HEK293 (cell line): ENCODE data around the gene SLC23A3.

Source experiments
- CTCF ChIA-PET: fragments of 350-600 bp; formaldehyde crosslinking; extraction: SDS; loops from one replicate; lab custom pipeline; 2021; ENCODE audit warnings: antibody characterized with exemption; lab: Yijun Ruan, JAX
- POLR2A ChIA-PET: fragments of 300-600 bp; formaldehyde crosslinking; extraction: SDS; loops from one replicate; lab custom pipeline; 2020; ENCODE audit warnings: antibody characterized with exemption, inconsistent platforms; lab: Yijun Ruan, JAX
- H3K27ac ChIP-seq: fragments of 200-500 bp; sonication (Bioruptor generic); 2 replicates; pipeline ENCODE4 v1.5.1; 2014; ENCODE audit warnings: low read depth, low read length, control low read depth, inconsistent platforms; ENCODE audit errors: extremely low read depth
- H3K36me3 ChIP-seq, 2 experiments: fragments of 200-500 bp in 1 of 2; sonication (Bioruptor generic) in 1 of 2; 1 replicate in 1 of 2; 2 replicates in 1 of 2; pipeline ENCODE4 v1.5.1; 2014 to 2017; ENCODE audit warnings: inconsistent platforms in 2 of 2, low read length in 2 of 2; ENCODE audit not compliant: control insufficient read depth in 2 of 2, insufficient read depth in 1 of 2
- H3K4me1 ChIP-seq: fragments of 200-500 bp; sonication (Bioruptor generic); 2 replicates; pipeline ENCODE4 v1.5.1; 2014; ENCODE audit warnings: mild to moderate bottlenecking, low read length, inconsistent platforms; ENCODE audit not compliant: control insufficient read depth, insufficient read depth
- H3K4me3 ChIP-seq: 2 replicates; pipeline ENCODE4 v1.5.1; 2011; ENCODE audit warnings: low read depth, mild to moderate bottlenecking, control low read depth, low read length, moderate library complexity
- H3K9me3 ChIP-seq: fragments of 200-500 bp; sonication (Bioruptor generic); 2 replicates; pipeline ENCODE4 v1.5.1; 2014; ENCODE audit warnings: low read depth, low read length, inconsistent platforms; ENCODE audit not compliant: control insufficient read depth, insufficient read depth
- MYNN ChIP-seq: fragments of 450-650 bp; formaldehyde crosslinking; IDR thresholded peaks from 2 replicates; pipeline ENCODE4 v1.5.1; 2016; ENCODE audit warnings: missing biosample characterization, missing genetic modification characterization, borderline replicate concordance
- SP2 ChIP-seq: fragments of 450-650 bp; formaldehyde crosslinking; IDR thresholded peaks from 2 replicates; pipeline ENCODE4 v1.5.1; 2016; ENCODE audit warnings: missing biosample characterization, missing genetic modification characterization
- TCF7L2 ChIP-seq: IDR thresholded peaks from 2 replicates; pipeline ENCODE4 v1.6.1; 2011; ENCODE audit warnings: low read depth, mild to moderate bottlenecking, inconsistent platforms, low read length, moderate library complexity, borderline replicate concordance
- WT1 ChIP-seq: fragments of 450-650 bp; formaldehyde crosslinking; IDR thresholded peaks from 2 replicates; pipeline ENCODE4 v1.5.1; 2016; ENCODE audit warnings: missing biosample characterization, missing genetic modification characterization
- ZBTB17 ChIP-seq: fragments of 450-650 bp; formaldehyde crosslinking; IDR thresholded peaks from 2 replicates; pipeline ENCODE4 v1.5.1; 2016; ENCODE audit warnings: missing biosample characterization, missing genetic modification characterization
- ZNF132 ChIP-seq: fragments of 450-650 bp; formaldehyde crosslinking; IDR thresholded peaks from 2 replicates; pipeline ENCODE4 v1.5.1; 2017; ENCODE audit warnings: missing biosample characterization, missing genetic modification characterization, borderline replicate concordance
- ZNF133 ChIP-seq: fragments of 450-650 bp; formaldehyde crosslinking; IDR thresholded peaks from 2 replicates; pipeline ENCODE4 v1.5.1; 2016; ENCODE audit warnings: missing biosample characterization, missing genetic modification characterization
- ZNF146 ChIP-seq: fragments of 450-650 bp; formaldehyde crosslinking; IDR thresholded peaks from 2 replicates; pipeline ENCODE4 v1.5.1; 2016; ENCODE audit warnings: missing biosample characterization, missing genetic modification characterization
- ZNF16 ChIP-seq: fragments of 450-650 bp; formaldehyde crosslinking; IDR thresholded peaks from 2 replicates; pipeline ENCODE4 v1.5.1; 2016; ENCODE audit warnings: low read depth, missing biosample characterization, missing genetic modification characterization
- ZNF169 ChIP-seq: fragments of 450-650 bp; formaldehyde crosslinking; IDR thresholded peaks from 2 replicates; pipeline ENCODE4 v1.5.1; 2016; ENCODE audit warnings: missing biosample characterization, missing genetic modification characterization
- ZNF19 ChIP-seq: fragments of 450-650 bp; formaldehyde crosslinking; IDR thresholded peaks from 2 replicates; pipeline ENCODE4; 2016; ENCODE audit warnings: missing biosample characterization, missing genetic modification characterization, low read depth
- ZNF335 ChIP-seq: fragments of 450-650 bp; formaldehyde crosslinking; conservative IDR thresholded peaks from 2 replicates; pipeline ENCODE4 v1.5.1; 2016; ENCODE audit warnings: missing biosample characterization, missing genetic modification characterization
- ZNF549 ChIP-seq: fragments of 450-650 bp; IDR thresholded peaks from 2 replicates; pipeline ENCODE4 v1.5.1; 2018; ENCODE audit warnings: missing biosample characterization, missing genetic modification characterization, mild to moderate bottlenecking, inconsistent platforms, moderate library complexity
- ZNF571 ChIP-seq: fragments of 450-650 bp; formaldehyde crosslinking; IDR thresholded peaks from 2 replicates; pipeline ENCODE4 v1.5.0; 2017; ENCODE audit warnings: missing biosample characterization, missing genetic modification characterization
- ZNF624 ChIP-seq: fragments of 450-650 bp; formaldehyde crosslinking; IDR thresholded peaks from 2 replicates; pipeline ENCODE4 v1.5.1; 2017; ENCODE audit warnings: missing biosample characterization, missing genetic modification characterization
- ZNF626 ChIP-seq: fragments of 450-650 bp; sonication (Bioruptor Pico); formaldehyde crosslinking; IDR thresholded peaks from 2 replicates; pipeline ENCODE4 v1.5.1; 2018; ENCODE audit warnings: missing biosample characterization, missing genetic modification characterization, inconsistent platforms
- ZNF670 ChIP-seq: fragments of 450-650 bp; formaldehyde crosslinking; IDR thresholded peaks from 2 replicates; pipeline ENCODE4 v1.5.1; 2016; ENCODE audit warnings: missing biosample characterization, missing genetic modification characterization, low read depth
- ZNF792 ChIP-seq: fragments of 450-650 bp; formaldehyde crosslinking; IDR thresholded peaks from 2 replicates; pipeline ENCODE4 v1.5.1; 2016; ENCODE audit warnings: missing biosample characterization, missing genetic modification characterization
- ZNF843 ChIP-seq: fragments of 450-650 bp; formaldehyde crosslinking; IDR thresholded peaks from 2 replicates; pipeline ENCODE4 v1.5.1; 2016; ENCODE audit warnings: missing biosample characterization, missing genetic modification characterization
- ZSCAN23 ChIP-seq: fragments of 450-650 bp; formaldehyde crosslinking; IDR thresholded peaks from 2 replicates; pipeline ENCODE4 v1.5.1; 2016; ENCODE audit warnings: missing biosample characterization, missing genetic modification characterization
- TF ChIP-seq, protein P1 (sequence below): fragments of 450-650 bp; formaldehyde crosslinking; IDR thresholded peaks from 2 replicates; pipeline ENCODE4 v1.5.1; 2016; ENCODE audit warnings: missing biosample characterization, missing genetic modification characterization
- TF ChIP-seq, protein P2 (sequence below): fragments of 450-650 bp; formaldehyde crosslinking; IDR thresholded peaks from 2 replicates; pipeline ENCODE4; 2016; ENCODE audit warnings: missing biosample characterization, missing genetic modification characterization
- TF ChIP-seq, protein P3 (sequence below): fragments of 450-650 bp; formaldehyde crosslinking; IDR thresholded peaks from 2 replicates; pipeline ENCODE4 v1.5.1; 2016; ENCODE audit warnings: missing biosample characterization, missing genetic modification characterization
- TF ChIP-seq, protein P4 (sequence below): fragments of 450-650 bp; formaldehyde crosslinking; IDR thresholded peaks from 2 replicates; pipeline ENCODE4 v1.5.1; 2017; ENCODE audit warnings: missing biosample characterization, mild to moderate bottlenecking, missing genetic modification characterization, moderate library complexity
- TF ChIP-seq, protein P5 (sequence below): fragments of 450-650 bp; formaldehyde crosslinking; IDR thresholded peaks from 2 replicates; pipeline ENCODE4 v1.5.1; 2017; ENCODE audit warnings: missing biosample characterization, missing genetic modification characterization

Gene SLC23A3

DNA sequence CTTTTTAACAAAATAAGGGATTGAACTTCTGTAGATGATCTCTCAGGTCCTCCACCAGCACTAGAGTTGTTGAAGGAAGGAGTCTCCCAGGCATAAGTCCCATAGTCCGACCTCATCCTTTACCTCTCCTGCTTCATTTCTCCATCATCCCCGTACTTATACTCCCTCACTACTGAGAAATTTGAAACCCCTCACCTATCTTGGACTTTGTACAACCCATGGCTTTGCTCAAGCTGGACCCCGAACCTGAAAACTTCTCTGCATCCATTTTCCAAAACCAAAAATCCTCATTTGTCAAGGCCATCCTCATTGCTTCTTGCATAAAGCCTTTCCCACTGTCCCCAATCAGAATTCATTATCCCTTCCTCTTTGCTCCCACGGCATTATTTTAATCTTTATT, 8.7 kb downstream of the SLC23A3 start (continued):
- TF ChIP-seq, protein P1, sequence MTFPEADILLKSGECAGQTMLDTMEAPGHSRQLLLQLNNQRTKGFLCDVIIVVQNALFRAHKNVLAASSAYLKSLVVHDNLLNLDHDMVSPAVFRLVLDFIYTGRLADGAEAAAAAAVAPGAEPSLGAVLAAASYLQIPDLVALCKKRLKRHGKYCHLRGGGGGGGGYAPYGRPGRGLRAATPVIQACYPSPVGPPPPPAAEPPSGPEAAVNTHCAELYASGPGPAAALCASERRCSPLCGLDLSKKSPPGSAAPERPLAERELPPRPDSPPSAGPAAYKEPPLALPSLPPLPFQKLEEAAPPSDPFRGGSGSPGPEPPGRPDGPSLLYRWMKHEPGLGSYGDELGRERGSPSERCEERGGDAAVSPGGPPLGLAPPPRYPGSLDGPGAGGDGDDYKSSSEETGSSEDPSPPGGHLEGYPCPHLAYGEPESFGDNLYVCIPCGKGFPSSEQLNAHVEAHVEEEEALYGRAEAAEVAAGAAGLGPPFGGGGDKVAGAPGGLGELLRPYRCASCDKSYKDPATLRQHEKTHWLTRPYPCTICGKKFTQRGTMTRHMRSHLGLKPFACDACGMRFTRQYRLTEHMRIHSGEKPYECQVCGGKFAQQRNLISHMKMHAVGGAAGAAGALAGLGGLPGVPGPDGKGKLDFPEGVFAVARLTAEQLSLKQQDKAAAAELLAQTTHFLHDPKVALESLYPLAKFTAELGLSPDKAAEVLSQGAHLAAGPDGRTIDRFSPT (tag by site-specific recombination): no peak
- TF ChIP-seq ZNF670 (no peak), SP2 (no peak), ZBTB17 (tag by site-specific recombination) (no peak)
- TF ChIP-seq, protein P2, sequence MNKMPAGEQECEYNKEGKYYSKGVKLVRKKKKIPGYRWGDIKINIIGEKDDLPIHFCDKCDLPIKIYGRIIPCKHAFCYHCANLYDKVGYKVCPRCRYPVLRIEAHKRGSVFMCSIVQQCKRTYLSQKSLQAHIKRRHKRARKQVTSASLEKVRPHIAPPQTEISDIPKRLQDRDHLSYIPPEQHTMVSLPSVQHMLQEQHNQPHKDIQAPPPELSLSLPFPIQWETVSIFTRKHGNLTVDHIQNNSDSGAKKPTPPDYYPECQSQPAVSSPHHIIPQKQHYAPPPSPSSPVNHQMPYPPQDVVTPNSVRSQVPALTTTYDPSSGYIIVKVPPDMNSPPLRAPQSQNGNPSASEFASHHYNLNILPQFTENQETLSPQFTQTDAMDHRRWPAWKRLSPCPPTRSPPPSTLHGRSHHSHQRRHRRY (tag by site-specific recombination): no peak
- TF ChIP-seq, protein P3, sequence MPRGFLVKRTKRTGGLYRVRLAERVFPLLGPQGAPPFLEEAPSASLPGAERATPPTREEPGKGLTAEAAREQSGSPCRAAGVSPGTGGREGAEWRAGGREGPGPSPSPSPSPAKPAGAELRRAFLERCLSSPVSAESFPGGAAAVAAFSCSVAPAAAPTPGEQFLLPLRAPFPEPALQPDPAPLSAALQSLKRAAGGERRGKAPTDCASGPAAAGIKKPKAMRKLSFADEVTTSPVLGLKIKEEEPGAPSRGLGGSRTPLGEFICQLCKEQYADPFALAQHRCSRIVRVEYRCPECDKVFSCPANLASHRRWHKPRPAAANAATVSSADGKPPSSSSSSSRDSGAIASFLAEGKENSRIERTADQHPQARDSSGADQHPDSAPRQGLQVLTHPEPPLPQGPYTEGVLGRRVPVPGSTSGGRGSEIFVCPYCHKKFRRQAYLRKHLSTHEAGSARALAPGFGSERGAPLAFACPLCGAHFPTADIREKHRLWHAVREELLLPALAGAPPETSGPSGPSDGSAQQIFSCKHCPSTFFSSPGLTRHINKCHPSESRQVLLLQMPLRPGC: no peak
- TF ChIP-seq, all 188 proteins: peak for 0

DNA sequence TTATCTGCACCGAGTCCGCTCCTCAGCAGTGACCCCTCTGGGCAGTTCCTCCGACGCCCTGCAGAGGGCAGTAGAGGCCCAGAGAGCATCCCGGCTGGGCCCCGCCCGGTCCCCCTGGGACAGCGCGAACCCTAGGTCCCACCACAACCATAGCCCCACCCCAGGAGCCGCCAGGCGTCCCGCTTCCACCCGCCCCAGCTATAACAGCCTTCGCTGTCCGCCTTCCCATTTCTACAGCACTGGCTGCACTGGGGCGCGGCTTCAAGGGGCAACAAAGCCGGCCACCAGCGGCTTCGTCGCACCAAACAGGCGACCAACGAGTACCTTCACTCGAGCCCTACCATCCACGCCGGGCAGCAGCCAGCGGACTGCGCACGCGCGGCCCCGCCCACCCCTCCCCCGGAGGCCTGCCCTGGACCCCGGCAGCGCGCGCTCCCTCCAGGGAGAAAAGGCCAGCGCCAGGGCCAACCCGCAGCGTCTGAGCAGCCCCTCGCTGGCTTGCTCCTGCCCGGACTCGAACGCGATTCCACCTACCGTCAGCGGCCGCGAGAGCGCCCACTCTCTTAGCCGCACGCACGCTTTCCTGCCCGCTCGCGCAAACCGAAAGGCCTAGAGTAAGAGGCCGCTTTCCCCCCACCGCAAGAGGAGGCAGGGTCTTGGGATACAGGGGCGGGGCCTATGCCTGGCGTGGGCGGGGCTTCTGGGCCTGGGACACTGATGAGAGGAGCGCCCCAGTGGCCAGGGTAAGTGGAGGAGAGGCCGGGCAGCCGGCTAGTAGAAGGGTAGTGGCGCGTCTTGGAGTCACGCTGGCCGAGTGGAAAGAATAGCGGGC, 9.4 kb downstream of the SLC23A3 start, which contains the start of gene NHEJ1:
NHEJ1 (minus strand) TSS at position 630 of the 832 bp plus-strand sequence. CDS start 2,453 bp downstream, outside the sequence.
- ChIA-PET CTCF (interaction anchor here (0.6 to 9.1 kb wide), 45 partner anchors 10 to 369 kb away, joined by 3 to 123 read pairs (median 5); partner anchors contain the start of genes CNPPD1, DNAJB2, RESP18 and SLC23A3), POLR2A (interaction anchor here (0.7 to 1.4 kb wide), 2 partner anchors 16 to 46 kb away, joined by 3 to 5 read pairs; partner anchors contain the start of gene CNPPD1)
- Histone ChIP-seq H3K36me3 (peaks cover 3 to 21% of the 10 kb centered on the region in 2 experiments), H3K9me3 (no peaks in the 10 kb centered on the region), H3K4me3 (peak within 1 kb of the TSS; percentile 83), H3K27ac (peak within 1 kb of the TSS; percentile 97), H3K4me1 (peaks cover 5% of the 10 kb centered on the region; the same call in 1 of the 2 replicates)
- TF ChIP-seq ZNF16: no peak
- TF ChIP-seq ZNF624 (tag by site-specific recombination): no peak
- TF ChIP-seq ZNF132 (tag by site-specific recombination): no peak
- TF ChIP-seq ZNF133 (tag by site-specific recombination): no peak
- no peak for TF ChIP-seq WT1 (tag by site-specific recombination)
- TF ChIP-seq ZNF626 (tag by site-specific recombination): no peak
- TF ChIP-seq TCF7L2: no peak
- TF ChIP-seq ZNF571: no peak
- no peak for TF ChIP-seq ZNF19 (tag by site-specific recombination)
- TF ChIP-seq, protein P4, sequence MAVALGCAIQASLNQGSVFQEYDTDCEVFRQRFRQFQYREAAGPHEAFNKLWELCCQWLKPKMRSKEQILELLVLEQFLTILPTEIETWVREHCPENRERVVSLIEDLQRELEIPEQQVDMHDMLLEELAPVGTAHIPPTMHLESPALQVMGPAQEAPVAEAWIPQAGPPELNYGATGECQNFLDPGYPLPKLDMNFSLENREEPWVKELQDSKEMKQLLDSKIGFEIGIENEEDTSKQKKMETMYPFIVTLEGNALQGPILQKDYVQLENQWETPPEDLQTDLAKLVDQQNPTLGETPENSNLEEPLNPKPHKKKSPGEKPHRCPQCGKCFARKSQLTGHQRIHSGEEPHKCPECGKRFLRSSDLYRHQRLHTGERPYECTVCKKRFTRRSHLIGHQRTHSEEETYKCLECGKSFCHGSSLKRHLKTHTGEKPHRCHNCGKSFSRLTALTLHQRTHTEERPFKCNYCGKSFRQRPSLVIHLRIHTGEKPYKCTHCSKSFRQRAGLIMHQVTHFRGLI (tag by site-specific recombination): peak; percentile 88
- peak; percentile 95 for TF ChIP-seq ZNF335 (tag by site-specific recombination)
- no peak for TF ChIP-seq ZNF169
- TF ChIP-seq ZSCAN23 (tag by site-specific recombination): no peak
- no peak for TF ChIP-seq ZNF146 (tag by site-specific recombination)
- TF ChIP-seq, protein P1 (tag by site-specific recombination): peak; percentile 36; the same call in 1 of the 2 replicates
- TF ChIP-seq ZNF792 (tag by site-specific recombination): no peak
- TF ChIP-seq, protein P5, sequence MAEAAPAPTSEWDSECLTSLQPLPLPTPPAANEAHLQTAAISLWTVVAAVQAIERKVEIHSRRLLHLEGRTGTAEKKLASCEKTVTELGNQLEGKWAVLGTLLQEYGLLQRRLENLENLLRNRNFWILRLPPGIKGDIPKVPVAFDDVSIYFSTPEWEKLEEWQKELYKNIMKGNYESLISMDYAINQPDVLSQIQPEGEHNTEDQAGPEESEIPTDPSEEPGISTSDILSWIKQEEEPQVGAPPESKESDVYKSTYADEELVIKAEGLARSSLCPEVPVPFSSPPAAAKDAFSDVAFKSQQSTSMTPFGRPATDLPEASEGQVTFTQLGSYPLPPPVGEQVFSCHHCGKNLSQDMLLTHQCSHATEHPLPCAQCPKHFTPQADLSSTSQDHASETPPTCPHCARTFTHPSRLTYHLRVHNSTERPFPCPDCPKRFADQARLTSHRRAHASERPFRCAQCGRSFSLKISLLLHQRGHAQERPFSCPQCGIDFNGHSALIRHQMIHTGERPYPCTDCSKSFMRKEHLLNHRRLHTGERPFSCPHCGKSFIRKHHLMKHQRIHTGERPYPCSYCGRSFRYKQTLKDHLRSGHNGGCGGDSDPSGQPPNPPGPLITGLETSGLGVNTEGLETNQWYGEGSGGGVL (tag by site-specific recombination): 0 out of 2 replicates have a peak, but pooled peaks have one; percentile 53
- no peak for TF ChIP-seq ZNF843
- no peak for TF ChIP-seq MYNN
- peak; percentile 42; the same call in 1 of the 2 replicates for TF ChIP-seq ZBTB17 (tag by site-specific recombination)
- no peak for TF ChIP-seq ZNF549
